Diencephalon (tissue), 1 donor: Measurements from ENCODE around the gene NLRP6. TPM values are rescaled to one million over a fixed set of nuclear protein-coding genes. Genes with fewer than 3 reads are reported as not detected.

Experiments used
- small RNA-seq: library from RNA; depleted of rRNA; stranded (forward); fragments of <200 nt; gene quantifications from one replicate; pipeline ENCODE3, GENCODE V24; 2014
- total RNA-seq: library from RNA; depleted of rRNA; stranded (reverse); fragments of >200 nt; gene quantifications from one replicate; pipeline ENCODE4 v1.2.3, GENCODE V29; 2014

NLRP6 gene
- total RNA-seq: not detected

DNA sequence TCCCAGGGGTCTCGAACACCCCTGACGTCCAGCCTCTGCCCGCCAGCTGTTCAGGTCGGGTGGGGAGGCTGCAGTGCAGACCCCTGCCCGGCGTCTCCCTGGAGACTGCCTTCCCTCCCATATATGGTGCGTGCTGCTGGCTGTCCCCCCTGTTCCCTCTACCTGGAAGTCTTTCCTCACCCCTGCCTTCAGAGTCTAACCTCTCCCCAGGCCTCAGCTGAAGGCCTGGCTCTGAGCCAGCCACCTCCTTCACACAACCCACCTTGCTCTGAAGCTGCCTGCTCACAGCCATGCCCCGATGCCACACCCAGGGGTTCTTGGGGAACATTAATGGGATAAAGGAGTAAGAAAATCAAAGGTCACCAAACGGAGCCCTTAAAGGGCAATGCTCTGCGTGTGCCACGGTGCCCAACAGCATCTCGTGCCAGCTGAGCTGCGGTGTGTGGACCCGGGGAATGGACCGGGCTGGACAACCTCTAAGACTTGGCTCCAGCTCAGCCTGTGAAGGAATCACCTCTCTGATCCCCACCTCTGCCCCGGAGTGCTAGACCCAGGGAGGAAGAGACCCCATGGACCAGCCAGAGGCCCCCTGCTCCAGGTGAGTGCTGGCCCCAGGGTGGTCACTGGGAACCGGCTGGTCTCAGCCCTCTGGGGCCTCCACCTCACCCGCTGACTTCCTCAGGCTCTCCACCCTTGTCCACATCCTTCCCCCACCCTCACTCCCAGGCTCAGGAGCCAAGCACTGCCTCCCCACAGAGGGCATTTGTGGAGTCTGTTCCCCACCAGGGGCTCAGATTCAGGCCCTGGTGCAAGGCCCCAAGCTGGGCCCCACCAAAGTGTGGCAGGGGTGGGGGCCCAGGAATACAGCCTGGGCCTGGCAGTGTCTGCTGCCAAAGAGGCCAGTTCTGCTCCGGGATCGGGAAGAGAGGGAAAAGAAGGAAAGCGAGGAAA is at the start of gene NLRP6:
Gene NLRP6, plus strand, starts transcription at position 407 of the 951 bp plus-strand sequence. Its CDS starts 163 bp downstream, at position 570.

DNA sequence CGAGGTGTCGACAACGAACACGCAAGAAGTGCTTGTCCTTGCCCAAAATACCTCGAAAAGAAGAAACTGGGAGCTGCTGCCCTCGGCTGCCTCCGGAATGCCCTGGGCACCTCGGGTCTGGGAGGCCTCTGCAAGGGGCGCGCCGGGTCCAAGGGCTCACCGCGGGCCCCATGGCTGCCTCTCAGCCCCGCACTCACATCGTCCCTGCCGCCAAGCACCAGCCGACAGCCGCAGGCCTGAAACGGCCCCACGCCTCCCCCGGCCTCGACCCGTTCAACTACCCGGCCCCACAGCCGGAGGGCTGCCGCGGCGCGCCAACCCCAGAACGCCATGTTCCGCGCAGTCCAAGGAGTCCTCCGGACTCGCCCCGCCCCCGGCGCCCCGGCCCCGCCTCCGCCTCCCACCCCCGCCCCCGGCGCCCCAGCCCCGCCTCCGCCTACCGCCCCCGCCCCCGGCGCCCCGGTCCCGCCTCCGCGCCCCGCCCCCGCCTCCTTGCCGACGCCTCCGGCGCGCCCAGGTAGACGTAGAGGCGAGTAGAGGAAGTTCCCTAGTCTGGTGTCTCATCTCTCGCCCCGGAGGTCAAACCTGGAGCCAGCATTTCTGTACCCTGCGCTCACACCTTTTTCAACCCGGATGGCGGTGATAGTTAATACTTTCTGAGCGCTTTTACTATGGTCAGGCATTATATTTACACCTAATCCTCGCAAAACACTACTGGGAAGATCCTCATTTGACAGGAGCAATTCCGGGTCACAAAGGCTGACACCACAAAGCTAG is 42.0 kb upstream of the NLRP6 start, which contains the start of gene SIRT3:
Gene SIRT3, minus strand, starts transcription at position 346 of the 777 bp plus-strand sequence. Its CDS starts 14 bp downstream, at position 332.

GRCh38 chr11:236774-237767 is 41.1 kb upstream of the NLRP6 start, which contains the start of gene PSMD13:
Gene PSMD13, plus strand, starts transcription at chr11:236976. Its CDS starts 74 bp downstream, at chr11:237050.

GRCh38 chr11:288478-289397 is 10.5 kb downstream of the NLRP6 start, which contains the start of gene PGGHG:
Gene PGGHG, plus strand, starts transcription at chr11:289126. Its CDS starts 691 bp downstream, at chr11:289817.

DNA sequence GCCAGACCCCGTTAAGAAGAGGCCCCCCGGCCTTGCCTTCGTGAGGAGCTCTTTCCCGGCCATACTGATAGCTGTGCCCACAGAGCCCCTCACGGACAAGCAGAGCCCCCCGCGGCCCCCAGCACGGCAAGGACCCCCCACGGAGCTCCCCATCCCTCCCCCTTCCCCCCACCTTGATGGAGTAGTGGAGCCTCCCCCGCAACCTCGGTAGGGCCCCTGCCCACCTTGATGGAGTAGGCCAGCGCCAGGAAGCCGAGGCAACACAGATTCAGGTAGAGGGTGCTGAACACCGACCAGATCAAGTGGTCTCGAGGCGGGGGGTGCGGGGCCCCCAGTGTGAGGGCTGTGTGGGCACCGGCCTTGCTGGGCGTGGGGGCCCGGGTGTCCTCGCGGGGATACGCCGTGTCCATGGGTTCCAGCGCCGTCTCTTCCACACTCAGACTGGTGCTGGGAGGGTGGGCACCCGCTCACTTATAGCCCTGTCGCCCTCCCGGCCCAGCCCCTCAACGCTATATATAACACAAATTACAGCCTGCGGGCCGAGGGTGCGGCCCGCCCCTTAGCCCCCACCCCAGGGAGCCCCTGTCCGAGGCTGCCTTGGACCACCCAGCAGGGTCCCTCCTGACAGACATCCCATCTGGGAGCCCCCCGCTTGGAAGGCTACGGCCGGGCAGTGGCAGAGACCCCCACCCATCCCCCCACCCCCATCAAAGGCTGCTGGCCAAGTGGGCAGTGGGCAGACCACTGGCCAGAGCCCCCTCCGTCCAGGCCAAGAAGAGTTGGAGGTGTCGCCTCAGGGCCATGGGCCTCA is 21.1 kb downstream of the NLRP6 start, which contains the start of gene IFITM5:
Gene IFITM5, minus strand, starts transcription at position 446 of the 811 bp plus-strand sequence. Its CDS starts 36 bp downstream, at position 410.

DNA sequence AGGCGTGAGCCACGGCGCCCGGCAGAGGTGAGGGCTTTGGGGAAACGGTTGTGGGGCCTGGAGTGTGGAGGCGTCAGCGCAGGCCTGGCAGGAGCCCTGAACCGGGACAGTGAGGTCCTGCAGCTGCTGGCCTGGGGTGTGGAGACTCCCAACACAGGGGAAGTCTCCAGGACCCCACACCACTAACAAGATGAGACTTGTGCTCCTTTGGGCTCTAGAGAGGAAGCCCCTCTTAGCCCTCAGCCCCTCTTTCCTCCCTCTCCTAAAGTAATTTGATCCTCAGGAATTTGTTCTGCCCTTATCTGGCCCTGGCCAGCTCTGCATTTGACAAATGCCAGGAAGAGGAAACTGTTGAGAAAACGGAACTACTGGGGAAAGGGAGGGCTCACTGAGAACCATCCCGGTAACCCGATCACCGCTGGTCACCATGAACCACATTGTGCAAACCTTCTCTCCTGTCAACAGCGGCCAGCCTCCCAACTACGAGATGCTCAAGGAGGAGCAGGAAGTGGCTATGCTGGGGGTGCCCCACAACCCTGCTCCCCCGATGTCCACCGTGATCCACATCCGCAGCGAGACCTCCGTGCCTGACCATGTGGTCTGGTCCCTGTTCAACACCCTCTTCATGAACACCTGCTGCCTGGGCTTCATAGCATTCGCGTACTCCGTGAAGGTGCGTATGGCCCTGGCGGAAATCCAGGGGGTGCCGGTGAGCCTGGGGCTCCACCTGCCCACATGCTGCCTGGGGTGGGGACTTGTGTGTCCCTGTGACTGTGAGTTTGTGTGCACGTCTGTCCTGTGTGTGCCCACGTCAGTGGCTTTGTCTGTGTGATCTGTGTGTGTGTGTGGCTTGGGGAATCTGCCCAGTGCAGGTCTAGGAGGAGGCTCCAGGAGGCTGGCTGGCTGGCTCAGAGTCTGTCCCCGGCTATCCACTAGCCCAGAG is 29.8 kb downstream of the NLRP6 start, which contains the start of gene IFITM2:
Gene IFITM2, plus strand, starts transcription at position 51 of the 943 bp plus-strand sequence. Its CDS starts 377 bp downstream, at position 428.

DNA sequence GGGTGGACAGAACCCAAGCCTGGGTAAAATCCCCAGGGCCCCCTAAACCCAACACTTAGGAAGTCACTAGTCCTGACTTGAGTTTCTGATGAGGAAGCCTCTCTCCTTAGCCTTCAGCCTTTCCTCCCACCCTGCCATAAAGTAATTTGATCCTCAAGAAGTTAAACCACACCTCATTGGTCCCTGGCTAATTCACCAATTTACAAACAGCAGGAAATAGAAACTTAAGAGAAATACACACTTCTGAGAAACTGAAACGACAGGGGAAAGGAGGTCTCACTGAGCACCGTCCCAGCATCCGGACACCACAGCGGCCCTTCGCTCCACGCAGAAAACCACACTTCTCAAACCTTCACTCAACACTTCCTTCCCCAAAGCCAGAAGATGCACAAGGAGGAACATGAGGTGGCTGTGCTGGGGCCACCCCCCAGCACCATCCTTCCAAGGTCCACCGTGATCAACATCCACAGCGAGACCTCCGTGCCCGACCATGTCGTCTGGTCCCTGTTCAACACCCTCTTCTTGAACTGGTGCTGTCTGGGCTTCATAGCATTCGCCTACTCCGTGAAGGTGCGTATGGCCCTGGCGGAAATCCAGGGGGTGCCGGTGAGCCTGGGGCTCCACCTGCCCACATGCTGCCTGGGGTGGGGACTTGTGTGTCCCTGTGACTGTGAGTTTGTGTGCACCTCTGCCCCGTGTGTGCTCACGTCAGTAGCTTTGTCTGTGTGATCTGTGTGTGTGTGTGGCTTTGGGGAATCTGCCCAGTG is 35.8 kb downstream of the NLRP6 start, which contains the start of gene IFITM1:
Gene IFITM1, plus strand, starts transcription at position 254 of the 767 bp plus-strand sequence. Its CDS starts 131 bp downstream, at position 385.

Small RNA genes within 50 kb of the gene (small RNA-seq; reads per million reads assigned to genes)
- gene AC136475.6: not detected

Other genes with a start within 250 kb of the NLRP6 start
- not detected for gene SCGB1C1, start 85.3 kb upstream of the NLRP6 start, total RNA-seq
- 6.5 TPM for gene BET1L, start 71.0 kb upstream of the NLRP6 start, total RNA-seq
- 80.7 TPM for gene RIC8A, start 70.7 kb upstream of the NLRP6 start, total RNA-seq
- gene SIRT3, start 42.1 kb upstream of the NLRP6 start, total RNA-seq: 23.3 TPM
- 93.7 TPM for gene PSMD13, start 41.4 kb upstream of the NLRP6 start, total RNA-seq
- gene PGGHG, start 10.7 kb downstream of the NLRP6 start, total RNA-seq: 0.92 TPM
- gene IFITM5, start 21.1 kb downstream of the NLRP6 start, total RNA-seq: not detected
- gene IFITM2, start 29.4 kb downstream of the NLRP6 start, total RNA-seq: 1.6 TPM
- gene IFITM1, start 35.6 kb downstream of the NLRP6 start, total RNA-seq: 11.5 TPM
- 6.0 TPM for gene IFITM3, start 42.5 kb downstream of the NLRP6 start, total RNA-seq
- 75.7 TPM for gene B4GALNT4, start 91.1 kb downstream of the NLRP6 start, total RNA-seq
- 0.69 TPM for gene PKP3, start 115.8 kb downstream of the NLRP6 start, total RNA-seq
- 7.6 TPM for gene SIGIRR, start 136.6 kb downstream of the NLRP6 start, total RNA-seq
- not detected for gene ANO9, start 163.6 kb downstream of the NLRP6 start, total RNA-seq
- gene PTDSS2, start 171.9 kb downstream of the NLRP6 start, total RNA-seq: 28.1 TPM
- gene RNH1, start 228.8 kb downstream of the NLRP6 start, total RNA-seq: 45.7 TPM